PC-3 (cell line): ENCODE results near the gene MICU1. TPM values are rescaled to one million over a fixed set of nuclear protein-coding genes. Genes with fewer than 3 reads are reported as not detected.

Experiments used
- ATAC-seq: fragments of 200-7000 bp; cut with Tn5 transposase; 2 replicates; pipeline ENCODE4 v1.9.1; 2020; ENCODE audit warnings: mild to moderate bottlenecking, moderate library complexity
- BruUV-seq: library from RNA; stranded (reverse); fragments of 400-500 nt; replicated peaks from 2 replicates; lab custom pipeline; 2021; lab: Mats Ljungman, UMichigan
- CTCF ChIA-PET: fragments of 300-600 bp; sonication (Branson Sonifier 250); formaldehyde crosslinking; loops from one replicate; lab custom pipeline; 2022; ENCODE audit warnings: antibody characterized with exemption; lab: Charles Lee
- POLR2A ChIA-PET: fragments of 300-600 bp; sonication (Branson Sonifier 250); formaldehyde crosslinking; loops from one replicate; lab custom pipeline; 2022; ENCODE audit warnings: antibody characterized with exemption; ENCODE audit not compliant: unreplicated experiment; lab: Charles Lee
- DNase-seq: peaks from one replicate; pipeline ENCODE4 v3.0.0-alpha.2; 2015
- H2AFZ ChIP-seq: fragments of 300-600 bp; sonication (generic); 2 replicates; pipeline ENCODE4 v1.6.0; 2016; ENCODE audit warnings: antibody characterized with exemption, low read length
- H3F3A ChIP-seq: fragments of 300-600 bp; sonication (generic); one replicate; pipeline ENCODE4 v1.6.0; 2017; ENCODE audit warnings: antibody characterized with exemption, low read length, control low read depth, mild to moderate bottlenecking; ENCODE audit not compliant: unreplicated experiment
- H3K27ac ChIP-seq: fragments of 300-600 bp; sonication (generic); 2 replicates; pipeline ENCODE4 v1.5.1; 2016; ENCODE audit warnings: mild to moderate bottlenecking, low read length
- H3K27me3 ChIP-seq: fragments of 300-600 bp; sonication (generic); 2 replicates; pipeline ENCODE4 v1.6.1; 2016; ENCODE audit warnings: low read length, mixed read lengths
- H3K36me3 ChIP-seq: fragments of 300-600 bp; sonication (generic); 2 replicates; pipeline ENCODE4 v1.6.1; 2016; ENCODE audit warnings: low read depth, mixed run types, low read length, mixed read lengths
- H3K4me1 ChIP-seq: fragments of 300-600 bp; sonication (generic); 2 replicates; pipeline ENCODE4 v1.5.1; 2016; ENCODE audit warnings: low read length; ENCODE audit not compliant: insufficient read depth
- H3K4me2 ChIP-seq: fragments of 300-600 bp; sonication (generic); 2 replicates; pipeline ENCODE4 v1.6.0; 2016; ENCODE audit warnings: low read length
- H3K4me3 ChIP-seq: fragments of 300-600 bp; sonication (generic); 2 replicates; pipeline ENCODE4 v1.5.1; 2016; ENCODE audit warnings: mild to moderate bottlenecking, low read length, mixed read lengths
- H3K79me2 ChIP-seq: fragments of 300-600 bp; sonication (generic); 2 replicates; pipeline ENCODE4 v1.6.1; 2017; ENCODE audit warnings: low read length, mixed read lengths
- H3K9ac ChIP-seq: fragments of 300-600 bp; sonication (generic); 2 replicates; pipeline ENCODE4 v1.6.0; 2016; ENCODE audit warnings: mild to moderate bottlenecking, low read length
- H3K9me2 ChIP-seq: fragments of 300-600 bp; sonication (generic); replicated peaks from 2 replicates; pipeline ENCODE4 v1.6.1; 2016; ENCODE audit warnings: mixed run types, low read length, mixed read lengths
- H3K9me3 ChIP-seq: fragments of 300-600 bp; sonication (generic); 2 replicates; pipeline ENCODE4 v1.6.1; 2016; ENCODE audit warnings: low read length, mixed read lengths
- H4K20me1 ChIP-seq: fragments of 300-600 bp; sonication (generic); 2 replicates; pipeline ENCODE4 v1.6.1; 2016; ENCODE audit warnings: low read length, mixed read lengths
- EZH2 ChIP-seq: fragments of 300-600 bp; sonication (generic); IDR thresholded peaks from one replicate; pipeline ENCODE4 v1.6.1; 2017; ENCODE audit warnings: antibody characterized with exemption, mild to moderate bottlenecking, low read length; ENCODE audit not compliant: unreplicated experiment
- EZH2phosphoT487 ChIP-seq: fragments of 300-600 bp; sonication (generic); IDR thresholded peaks from 2 replicates; pipeline ENCODE4 v1.6.1; 2018; ENCODE audit warnings: mild to moderate bottlenecking, antibody characterized with exemption, low read length, borderline replicate concordance
- intact Hi-C: fragments of 100-400 bp; cut with micrococcal nuclease; formaldehyde crosslinking; loops from 2 replicates; pipeline ENCODE4 v1.9.0; 2023
- total RNA-seq: library from RNA; depleted of rRNA; stranded (reverse); fragments of >200 nt; gene quantifications from 2 replicates; pipeline ENCODE4 v1.2.3, GENCODE V29; 2014
- TF ChIP-seq, protein P1 (sequence below): fragments of 300-600 bp; sonication (generic); conservative IDR thresholded peaks from 2 replicates; pipeline ENCODE4 v1.5.1; 2017; ENCODE audit warnings: antibody characterized with exemption, low read depth, mild to moderate bottlenecking, low read length

MICU1 gene
- total RNA-seq, 1 experiment from 2014 or later: 19.8 TPM

DNA sequence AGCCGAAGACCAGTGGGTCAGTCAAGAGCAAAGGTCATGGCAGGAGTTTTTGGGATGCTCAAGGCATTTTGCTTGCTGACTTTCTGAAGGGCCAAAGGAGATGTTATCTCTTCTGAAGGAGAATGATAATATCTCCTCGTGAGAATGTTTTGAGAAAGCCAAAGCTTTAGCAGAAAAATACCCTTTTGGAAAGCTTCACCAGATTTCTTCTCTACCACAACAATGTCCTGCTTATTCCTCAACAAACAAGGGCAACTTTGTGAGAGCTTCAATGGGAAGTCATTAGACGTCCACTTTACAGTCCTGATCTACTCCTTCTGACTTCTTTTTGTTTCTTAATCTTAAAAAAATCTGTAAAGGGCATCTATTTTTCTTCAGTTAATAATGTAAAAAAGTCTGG lies 138.4 kb downstream of the MICU1 start:
- Histone ChIP-seq H3K4me3 (no peak overlapping the region), H3K9ac (no peak overlapping the region), H2AFZ (no peak overlapping the region), H3F3A (no peaks in the 10 kb centered on the region), H3K27ac (no peak overlapping the region), H3K27me3 (no peaks in the 10 kb centered on the region), H3K4me1 (no peaks in the 10 kb centered on the region), H3K4me2 (no peak overlapping the region), H3K9me3 (no peaks in the 10 kb centered on the region), H3K9me2 (no peaks in the 10 kb centered on the region), H3K36me3 (no peaks in the 10 kb centered on the region), H4K20me1 (no peaks in the 10 kb centered on the region), H3K79me2 (no peaks in the 10 kb centered on the region)
- ChIA-PET CTCF (no interaction called here), POLR2A (no interaction called here)
- ATAC-seq (no peak), DNase-seq (no peak)
- TF ChIP-seq EZH2phosphoT487 (no peak), EZH2 (no peak)
- TF ChIP-seq, protein P1, sequence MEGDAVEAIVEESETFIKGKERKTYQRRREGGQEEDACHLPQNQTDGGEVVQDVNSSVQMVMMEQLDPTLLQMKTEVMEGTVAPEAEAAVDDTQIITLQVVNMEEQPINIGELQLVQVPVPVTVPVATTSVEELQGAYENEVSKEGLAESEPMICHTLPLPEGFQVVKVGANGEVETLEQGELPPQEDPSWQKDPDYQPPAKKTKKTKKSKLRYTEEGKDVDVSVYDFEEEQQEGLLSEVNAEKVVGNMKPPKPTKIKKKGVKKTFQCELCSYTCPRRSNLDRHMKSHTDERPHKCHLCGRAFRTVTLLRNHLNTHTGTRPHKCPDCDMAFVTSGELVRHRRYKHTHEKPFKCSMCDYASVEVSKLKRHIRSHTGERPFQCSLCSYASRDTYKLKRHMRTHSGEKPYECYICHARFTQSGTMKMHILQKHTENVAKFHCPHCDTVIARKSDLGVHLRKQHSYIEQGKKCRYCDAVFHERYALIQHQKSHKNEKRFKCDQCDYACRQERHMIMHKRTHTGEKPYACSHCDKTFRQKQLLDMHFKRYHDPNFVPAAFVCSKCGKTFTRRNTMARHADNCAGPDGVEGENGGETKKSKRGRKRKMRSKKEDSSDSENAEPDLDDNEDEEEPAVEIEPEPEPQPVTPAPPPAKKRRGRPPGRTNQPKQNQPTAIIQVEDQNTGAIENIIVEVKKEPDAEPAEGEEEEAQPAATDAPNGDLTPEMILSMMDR: no peak
- intact Hi-C loops: no loop called here
- BruUV-seq: no TSS peak

GRCh38 chr10:72487116-72487515 lies 138.8 kb downstream of the MICU1 start:
- Histone ChIP-seq H3K27me3 (no peaks in the 10 kb centered on the region), H4K20me1 (no peaks in the 10 kb centered on the region), H3K4me2 (no peak overlapping the region), H2AFZ (no peak overlapping the region), H3K9me2 (no peaks in the 10 kb centered on the region), H3K4me1 (no peaks in the 10 kb centered on the region), H3K79me2 (no peaks in the 10 kb centered on the region), H3K27ac (no peak overlapping the region), H3K36me3 (no peaks in the 10 kb centered on the region), H3K9ac (no peak overlapping the region), H3F3A (no peaks in the 10 kb centered on the region), H3K9me3 (no peaks in the 10 kb centered on the region), H3K4me3 (no peak overlapping the region)
- TF ChIP-seq, protein P1: no peak
- TF ChIP-seq EZH2phosphoT487: no peak
- TF ChIP-seq EZH2: no peak
- intact Hi-C loops: no loop called here
- DNase-seq (no peak), ATAC-seq (no peak)
- ChIA-PET CTCF (no interaction called here), POLR2A (no interaction called here)
- BruUV-seq: no TSS peak

GRCh38 chr10:72485701-72486100 lies 140.2 kb downstream of the MICU1 start:
- no peak overlapping the region for H3K4me2 ChIP-seq
- no peaks in the 10 kb centered on the region for H3K4me1 ChIP-seq
- no peak overlapping the region for H3K4me3 ChIP-seq
- TF ChIP-seq, protein P1: no peak
- no peak for TF ChIP-seq EZH2phosphoT487
- no peak for TF ChIP-seq EZH2
- H3K27ac ChIP-seq: no peak overlapping the region
- no TSS peak for BruUV-seq
- no peaks in the 10 kb centered on the region for H3K9me3 ChIP-seq
- H3K9me2 ChIP-seq: no peaks in the 10 kb centered on the region
- no peak overlapping the region for H2AFZ ChIP-seq
- H3F3A ChIP-seq: no peaks in the 10 kb centered on the region
- no peak for DNase-seq
- ChIA-PET CTCF (no interaction called here), POLR2A (no interaction called here)
- intact Hi-C loops: no loop called here
- H3K9ac ChIP-seq: no peak overlapping the region
- ATAC-seq: no peak
- no peaks in the 10 kb centered on the region for H3K36me3 ChIP-seq
- H3K27me3 ChIP-seq: no peaks in the 10 kb centered on the region
- H3K79me2 ChIP-seq: no peaks in the 10 kb centered on the region
- H4K20me1 ChIP-seq: no peaks in the 10 kb centered on the region
